ENCODE results near the gene RORC.

The RORC gene

GRCh38 chr1:151847867-151848596 lies 16.4 kb upstream of the RORC start:
- no peak for DNase-seq

- DNase-seq: no peak
Measured at GRCh38 chr1:151846686-151847237, 15.2 kb upstream of the RORC start.

GRCh38 chr1:151846062-151846568 lies 14.5 kb upstream of the RORC start:
- DNase-seq: no peak

GRCh38 chr1:151843398-151843797 lies 11.8 kb upstream of the RORC start:
- no peak for DNase-seq

GRCh38 chr1:151841141-151841540 lies 9.5 kb upstream of the RORC start:
- DNase-seq: no peak

GRCh38 chr1:151840421-151840820 lies 8.8 kb upstream of the RORC start:
- DNase-seq: peak; percentile 28

GRCh38 chr1:151839457-151840403 lies 8.1 kb upstream of the RORC start, which contains the start of gene C2CD4D:
Gene C2CD4D (minus strand): TSS chr1:151839820. CDS start chr1:151838989, 831 bp downstream.
- DNase-seq: peak; percentile 99

- no peak for DNase-seq
Measured at GRCh38 chr1:151839082-151839412, 7.4 kb upstream of the RORC start.

- peak; percentile 87 for DNase-seq
Measured at GRCh38 chr1:151838222-151839081, 6.8 kb upstream of the RORC start.

- DNase-seq: no peak
Measured at GRCh38 chr1:151837884-151838221, 6.3 kb upstream of the RORC start.

- DNase-seq: peak; percentile 79
Measured at GRCh38 chr1:151837197-151837596, 5.6 kb upstream of the RORC start.

GRCh38 chr1:151835596-151835995 lies 4.0 kb upstream of the RORC start:
- no peak for DNase-seq

GRCh38 chr1:151834239-151834638 lies 2.6 kb upstream of the RORC start:
- no peak for DNase-seq

- DNase-seq: no peak
Measured at GRCh38 chr1:151833172-151833900, 1.7 kb upstream of the RORC start.

GRCh38 chr1:151832318-151832980 lies 847 bp upstream of the RORC start:
- peak; percentile 92 for DNase-seq

GRCh38 chr1:151831256-151831591 lies 378 bp downstream of the RORC start:
- DNase-seq: no peak

- no peak for DNase-seq
Measured at GRCh38 chr1:151830055-151830454, 1.5 kb downstream of the RORC start.

GRCh38 chr1:151829352-151830046 lies 2.1 kb downstream of the RORC start:
- DNase-seq: no peak

- no peak for DNase-seq
Measured at GRCh38 chr1:151828921-151829320, 2.7 kb downstream of the RORC start.

- DNase-seq: no peak
Measured at GRCh38 chr1:151827853-151828252, 3.7 kb downstream of the RORC start.

Measured in DMS53 (cell line).